Cortex of kidney (tissue), 1 donor: Measurements from ENCODE around the gene ARHGEF4.

Experiments used
- DNase-seq: peaks from one replicate; lab custom pipeline; 2025; lab: John Stamatoyannopoulos, UW

The ARHGEF4 gene

DNA sequence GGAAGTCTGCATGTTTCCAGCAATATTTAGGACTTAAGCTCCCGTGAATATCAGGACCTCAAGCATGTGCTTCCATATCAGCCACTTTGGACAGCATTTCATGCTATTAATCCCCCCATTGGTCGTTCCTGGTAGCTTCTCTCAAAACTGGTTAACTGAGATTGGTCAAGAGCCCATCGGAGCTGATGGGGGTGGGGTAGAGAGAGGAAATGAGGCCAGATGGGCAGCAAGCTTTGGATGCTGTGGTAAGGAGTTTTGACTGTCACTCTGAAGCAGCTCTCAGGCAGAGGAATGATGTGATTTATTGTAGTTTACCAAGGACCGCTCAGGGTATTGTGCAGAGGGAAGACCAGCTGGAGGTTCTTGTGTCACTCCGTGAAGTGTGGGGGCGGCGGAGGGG is 174.8 kb downstream of the ARHGEF4 start:
- no peak for DNase-seq

DNA sequence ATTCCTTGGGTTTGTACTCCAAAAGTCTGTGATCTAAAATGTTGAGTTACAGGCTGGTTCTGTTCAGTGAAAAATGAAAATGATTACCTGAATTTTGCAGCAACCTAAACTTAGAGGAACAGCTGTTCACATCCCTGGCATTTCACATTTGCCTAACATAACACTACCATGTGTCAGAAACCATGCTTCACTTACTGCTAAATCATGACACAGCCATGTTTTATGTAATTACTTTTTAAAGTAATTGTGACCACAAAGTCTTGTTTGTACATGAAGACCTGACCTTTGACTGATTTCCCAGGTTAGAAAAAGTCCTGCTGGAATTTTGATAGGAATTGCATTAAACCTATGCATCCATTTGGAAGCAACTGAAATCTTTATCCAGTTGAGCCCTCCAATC is 177.4 kb downstream of the ARHGEF4 start:
- no peak for DNase-seq

DNA sequence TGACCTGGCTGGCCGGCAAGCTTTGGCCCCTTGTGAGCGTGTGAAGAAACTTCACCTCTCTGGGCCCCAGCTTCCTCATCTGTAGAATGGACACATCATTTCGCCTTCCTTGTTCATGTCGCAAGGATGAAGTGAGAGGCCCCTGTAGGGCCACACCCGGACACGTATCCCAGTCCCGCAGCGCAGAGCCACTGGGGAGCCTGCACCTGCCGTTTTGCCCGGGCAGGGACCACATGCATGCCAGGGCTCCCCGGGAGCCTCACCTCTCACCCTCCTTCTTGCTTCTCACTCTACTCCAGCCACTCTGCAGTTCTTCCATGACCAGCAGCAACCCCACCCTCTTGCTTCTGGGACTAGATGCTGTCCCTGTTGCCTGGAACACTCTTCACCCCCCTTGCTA is 179.1 kb downstream of the ARHGEF4 start:
- DNase-seq, result no peak

DNA sequence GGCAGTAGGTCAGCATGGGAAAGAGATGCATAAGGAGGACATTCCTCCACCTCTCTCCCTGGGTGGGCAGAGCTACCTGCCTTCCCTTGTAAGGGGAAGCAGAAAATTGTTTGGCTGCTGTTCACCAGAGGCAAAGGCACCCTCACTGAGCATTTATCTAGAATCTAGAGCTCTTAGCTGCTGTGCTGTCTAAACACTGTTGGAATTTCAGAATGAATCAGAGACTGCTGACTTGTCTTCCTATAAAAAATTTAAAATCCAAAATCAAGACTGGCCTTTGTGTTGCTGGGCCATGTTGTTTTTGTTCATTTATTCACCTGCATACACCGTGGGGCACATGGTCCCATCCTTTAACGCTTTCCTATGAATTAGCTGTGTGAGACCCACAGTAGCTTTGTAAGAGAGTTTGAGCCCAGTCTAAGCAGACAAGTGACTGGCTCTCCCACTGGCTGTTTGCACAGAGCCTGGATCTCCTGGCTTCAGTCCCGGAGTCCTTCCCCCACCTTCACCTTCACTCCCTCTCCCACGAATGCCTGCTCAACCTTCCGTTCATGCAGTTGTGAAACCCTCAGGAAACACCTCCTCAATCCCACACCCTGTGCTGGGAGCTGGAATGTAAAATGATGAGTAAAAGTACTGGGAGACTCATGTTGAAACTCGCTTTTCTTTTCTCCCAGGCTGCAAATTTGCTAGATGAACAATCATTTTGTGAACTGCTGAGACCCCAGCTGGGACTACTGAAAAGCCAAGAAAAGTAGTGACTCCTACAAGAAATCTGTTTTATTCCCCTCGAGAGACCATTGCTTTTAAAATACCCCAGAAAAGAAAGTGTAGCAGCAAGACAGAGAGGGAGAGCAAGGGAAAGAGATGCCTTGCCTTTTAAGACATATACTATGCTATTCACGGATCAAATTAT is 180.4 kb downstream of the ARHGEF4 start:
- no peak for DNase-seq

DNA sequence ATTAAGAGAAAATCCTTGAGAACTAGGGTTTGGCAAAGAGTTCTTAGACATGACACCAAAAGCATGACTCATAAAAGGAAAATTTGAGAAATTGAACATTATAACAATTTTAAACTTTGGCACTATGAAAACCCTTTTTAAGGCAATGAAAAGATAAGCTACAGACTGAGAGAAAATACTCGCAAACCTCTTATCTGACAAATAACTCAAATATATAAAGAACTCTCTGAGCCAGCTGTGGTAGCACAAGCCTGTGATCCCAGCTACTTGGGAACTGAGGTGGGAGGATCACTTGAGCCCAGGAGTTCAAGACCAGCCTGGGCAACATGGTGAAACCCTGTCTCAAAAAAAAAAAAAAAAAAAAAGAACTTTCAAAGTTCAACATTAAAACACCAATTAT is 186.0 kb downstream of the ARHGEF4 start:
- no peak for DNase-seq

DNA sequence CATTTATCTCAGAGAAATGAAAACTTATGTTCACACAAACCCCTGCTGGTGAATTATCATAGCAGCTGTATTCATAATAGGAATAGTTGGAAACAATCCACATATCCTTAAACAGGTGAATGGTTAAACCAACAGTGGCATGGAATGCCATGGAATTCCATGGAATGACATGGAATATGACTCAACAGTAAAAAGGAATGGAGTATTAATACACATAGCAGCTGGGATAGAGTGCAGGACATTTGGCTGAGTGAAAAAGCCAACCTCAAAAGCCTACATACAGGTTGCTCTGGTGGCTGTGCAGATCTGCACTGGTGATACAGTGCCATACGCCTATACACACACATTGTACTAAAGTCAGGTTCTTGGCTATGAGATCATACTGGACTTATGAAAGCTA is 187.0 kb downstream of the ARHGEF4 start:
- DNase-seq, result no peak

DNA sequence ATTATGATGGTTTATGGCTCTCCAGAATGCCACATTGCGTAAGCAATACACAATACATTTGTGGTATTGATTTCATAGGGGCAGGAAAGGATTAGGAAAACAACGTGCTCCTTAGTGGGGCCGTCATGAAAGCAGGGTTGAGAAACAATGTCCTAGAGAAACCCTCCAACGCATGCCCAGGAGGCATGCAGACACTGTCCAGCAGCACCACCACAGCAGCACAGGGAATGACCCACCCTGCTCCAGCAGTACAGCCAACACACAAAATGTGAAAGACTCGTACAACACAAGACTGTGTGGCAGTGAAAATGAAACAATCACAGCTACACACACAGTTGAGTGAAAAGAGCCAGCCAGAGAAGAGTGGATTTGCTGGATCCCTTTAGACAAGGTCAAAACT is 190.2 kb downstream of the ARHGEF4 start:
- DNase-seq, result no peak

DNA sequence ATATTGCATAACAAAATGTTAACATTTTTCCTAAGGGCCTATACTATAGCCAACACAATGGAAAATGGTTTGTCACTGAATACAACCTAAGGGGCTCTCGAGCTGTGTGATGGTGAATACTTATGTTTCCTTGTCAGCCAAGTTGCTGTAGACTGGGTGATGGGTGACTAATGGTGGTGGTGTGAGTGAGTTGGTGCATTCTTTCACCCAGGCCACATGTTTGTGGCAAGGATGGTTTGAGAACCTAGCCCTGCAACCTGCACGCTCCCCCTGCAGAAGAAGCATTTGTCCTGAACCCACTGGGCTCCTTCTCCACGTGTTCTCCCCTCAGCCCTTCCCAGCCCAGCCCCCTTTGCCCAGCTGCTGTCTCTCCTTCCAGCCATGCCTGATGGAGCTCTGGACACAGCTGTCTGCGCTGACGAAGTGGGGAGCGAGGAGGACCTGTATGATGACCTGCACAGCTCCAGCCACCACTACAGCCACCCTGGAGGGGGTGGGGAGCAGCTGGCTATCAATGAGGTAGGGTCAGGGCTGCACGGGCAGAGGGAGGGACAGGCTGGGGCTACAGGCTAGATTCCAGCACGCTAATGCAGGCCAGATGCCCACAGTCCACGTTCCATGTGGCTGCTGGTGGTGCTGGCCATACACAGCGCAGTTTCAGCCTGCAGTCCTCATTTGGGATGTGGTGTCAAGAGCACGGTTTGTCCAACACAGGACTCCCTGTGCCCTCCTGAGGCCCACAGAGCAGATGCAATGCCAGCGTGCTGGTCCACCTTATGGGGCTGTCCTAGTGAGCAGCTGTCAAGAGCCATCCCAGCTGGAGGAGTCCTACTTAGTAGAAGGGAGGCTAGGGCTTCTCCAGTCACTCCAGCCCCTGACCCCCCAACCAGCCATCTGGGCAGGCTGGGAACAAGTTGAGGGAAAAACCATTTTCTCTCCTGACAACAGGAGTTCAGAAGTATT is 191.1 kb downstream of the ARHGEF4 start:
- DNase-seq, result no peak

DNA sequence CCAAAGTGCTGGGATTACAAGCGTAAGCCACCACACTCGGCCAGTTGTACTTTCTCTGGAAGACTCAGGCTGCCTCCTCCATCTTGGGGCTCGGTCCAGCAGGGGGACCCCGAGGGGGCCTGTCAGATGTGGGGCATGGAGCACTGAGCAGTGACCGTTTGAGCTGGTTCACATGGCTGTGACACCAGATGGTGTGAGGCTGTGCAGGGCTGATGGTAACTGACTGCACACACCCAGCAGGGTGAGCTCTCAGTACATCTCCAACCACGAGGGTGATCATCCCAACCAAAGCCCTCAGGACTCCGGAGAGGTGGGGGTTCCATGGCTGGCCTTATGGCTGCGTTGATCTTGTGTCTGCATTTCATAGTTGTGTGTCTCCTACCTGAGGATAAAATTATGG is 193.1 kb downstream of the ARHGEF4 start:
- no peak for DNase-seq

DNA sequence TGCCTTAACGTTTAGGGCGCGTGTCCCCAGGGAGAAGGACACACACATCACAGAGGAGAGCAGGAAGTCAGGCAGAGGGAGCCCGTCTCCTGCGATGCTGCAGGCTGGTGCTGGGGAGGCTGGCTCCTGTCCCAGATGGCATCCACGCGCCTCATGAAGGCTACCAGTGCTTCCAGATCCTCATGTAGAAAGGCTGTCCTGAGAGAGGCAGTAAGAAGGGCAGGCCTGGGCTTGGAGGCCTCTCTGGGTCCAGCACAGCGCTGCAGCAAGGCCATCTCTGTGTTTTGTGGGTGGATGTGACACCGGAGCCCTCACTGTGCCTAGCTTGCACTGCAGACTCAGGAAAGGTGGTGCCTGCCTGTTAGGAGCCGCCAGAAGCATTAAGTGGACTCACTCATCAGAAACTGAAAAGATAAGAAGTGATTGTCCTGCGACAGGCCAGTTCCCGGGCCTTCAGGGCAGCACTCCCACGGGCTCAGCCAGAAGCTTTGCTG is 193.8 kb downstream of the ARHGEF4 start:
- DNase-seq, result no peak

DNA sequence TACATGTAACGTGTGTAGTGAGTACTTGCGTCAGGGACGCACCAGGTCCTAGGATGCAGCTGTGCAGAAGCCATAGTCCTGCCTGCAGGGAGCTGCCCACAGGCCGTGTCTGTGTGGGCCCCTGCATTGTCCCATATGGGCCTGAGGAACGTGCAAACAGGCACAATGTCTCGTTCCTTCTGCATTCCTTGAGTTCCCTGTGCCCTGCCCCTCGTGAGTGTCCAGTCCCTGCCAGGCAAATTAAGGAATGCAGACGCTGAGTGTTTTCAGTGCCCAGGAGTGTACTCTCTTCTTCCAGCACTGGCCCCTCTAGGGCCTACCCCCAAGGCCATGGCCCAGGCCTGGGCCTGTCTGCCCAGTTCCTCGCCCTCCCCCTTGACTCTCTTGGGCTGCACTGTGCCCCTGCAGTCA is 194.7 kb downstream of the ARHGEF4 start:
- DNase-seq, result no peak

DNA sequence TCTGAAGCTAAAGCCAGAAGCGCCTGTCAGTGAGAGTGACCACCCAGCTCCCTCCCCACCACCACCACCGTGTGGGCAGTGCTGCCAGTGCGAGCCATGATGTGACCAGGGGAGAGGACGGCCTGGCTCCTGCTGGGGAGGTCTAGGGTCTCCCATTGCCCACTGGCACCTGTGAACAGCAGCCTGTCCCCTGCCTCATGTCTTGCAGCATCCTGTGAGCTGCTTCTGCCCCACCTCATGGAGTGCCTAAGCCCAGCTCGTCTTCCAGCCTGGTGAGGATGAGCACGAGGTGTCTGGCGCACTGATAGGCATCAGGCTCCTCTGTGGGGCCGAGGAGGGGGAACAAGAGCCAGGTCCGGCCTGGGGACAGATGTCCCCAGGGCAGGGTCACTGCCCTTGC is 195.2 kb downstream of the ARHGEF4 start:
- DNase-seq, result no peak

DNA sequence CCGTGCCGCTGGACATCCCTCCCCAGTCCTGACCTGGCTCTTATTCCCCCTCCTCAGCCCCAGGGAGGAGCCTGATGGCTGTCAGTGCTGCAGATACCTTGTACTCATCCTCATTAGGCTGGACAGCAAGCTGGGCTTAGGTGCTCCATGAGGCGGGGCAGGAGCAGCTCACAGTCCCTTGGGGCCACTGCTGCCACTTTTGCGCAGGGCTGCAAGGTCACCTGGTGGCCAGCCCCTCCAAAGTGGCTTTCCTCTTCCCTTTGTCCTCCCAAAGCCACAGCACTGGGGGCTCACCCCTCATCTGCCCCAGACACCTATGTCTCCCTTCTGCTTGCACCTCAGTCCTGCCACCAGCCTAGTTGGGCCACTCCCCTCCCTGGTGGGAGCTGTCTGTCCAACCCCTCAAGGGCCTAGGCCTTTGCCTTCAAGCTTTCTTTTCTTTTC is 195.7 kb downstream of the ARHGEF4 start:
- no peak for DNase-seq

DNA sequence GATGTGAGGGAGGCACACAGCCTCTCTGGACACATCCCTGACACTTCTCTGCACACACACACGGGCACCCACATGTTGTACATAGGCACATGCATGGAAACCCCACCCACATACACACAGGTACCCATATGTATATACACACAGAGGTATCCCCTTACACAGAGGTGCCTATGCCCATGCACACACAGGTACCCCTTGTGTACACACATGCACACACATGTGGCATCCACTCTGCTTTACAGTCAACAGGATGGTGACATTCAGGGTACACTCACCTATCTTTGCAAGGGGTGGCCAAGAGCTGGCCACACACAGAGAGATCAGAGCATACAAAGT is 197.0 kb downstream of the ARHGEF4 start:
- no peak for DNase-seq

DNA sequence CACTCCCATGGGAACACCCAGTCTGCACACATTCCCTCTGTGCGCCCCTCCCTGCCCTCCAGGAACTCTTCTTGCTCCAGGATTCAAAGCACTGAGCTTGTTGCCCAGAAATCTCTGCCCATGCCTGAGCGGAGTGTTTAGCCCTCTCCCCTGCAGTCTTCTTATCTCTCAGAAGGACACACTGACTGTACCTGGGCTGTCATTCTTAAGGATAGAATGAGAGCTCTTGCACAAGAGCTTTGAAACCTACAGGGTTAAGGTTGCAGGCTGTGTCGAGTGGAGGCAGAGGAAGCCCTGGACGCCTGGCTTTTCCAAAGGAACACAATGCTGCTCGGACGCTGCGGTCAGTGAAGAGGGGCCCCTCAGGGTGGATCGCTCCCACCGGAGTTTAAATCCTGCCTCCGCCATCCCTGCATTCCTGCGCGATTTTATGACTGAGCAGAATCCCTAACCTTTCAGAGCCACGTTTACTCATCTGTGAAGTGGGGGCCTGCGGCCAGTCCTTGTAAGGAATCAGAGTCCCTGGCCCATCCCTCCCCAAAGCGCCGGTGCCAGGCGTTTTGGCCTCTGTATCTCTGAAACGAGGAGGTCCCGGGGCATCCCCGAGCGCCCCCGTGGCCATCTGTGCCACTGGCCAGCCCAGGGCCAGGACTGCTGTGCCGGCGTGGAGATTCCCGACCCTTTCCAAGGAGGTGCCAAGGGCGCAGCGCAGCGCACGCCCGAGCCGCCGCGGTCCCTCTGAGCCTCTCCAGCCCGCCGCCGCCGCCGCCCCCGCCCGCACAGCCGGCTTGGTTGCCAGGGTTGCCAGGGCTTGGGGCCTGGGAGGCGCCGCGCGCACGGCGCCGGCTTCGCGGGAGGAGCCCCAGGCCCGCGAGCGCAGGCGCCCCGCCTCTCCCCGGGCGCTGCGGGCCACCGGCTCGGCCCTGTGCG is 197.7 kb downstream of the ARHGEF4 start:
- no peak for DNase-seq

DNA sequence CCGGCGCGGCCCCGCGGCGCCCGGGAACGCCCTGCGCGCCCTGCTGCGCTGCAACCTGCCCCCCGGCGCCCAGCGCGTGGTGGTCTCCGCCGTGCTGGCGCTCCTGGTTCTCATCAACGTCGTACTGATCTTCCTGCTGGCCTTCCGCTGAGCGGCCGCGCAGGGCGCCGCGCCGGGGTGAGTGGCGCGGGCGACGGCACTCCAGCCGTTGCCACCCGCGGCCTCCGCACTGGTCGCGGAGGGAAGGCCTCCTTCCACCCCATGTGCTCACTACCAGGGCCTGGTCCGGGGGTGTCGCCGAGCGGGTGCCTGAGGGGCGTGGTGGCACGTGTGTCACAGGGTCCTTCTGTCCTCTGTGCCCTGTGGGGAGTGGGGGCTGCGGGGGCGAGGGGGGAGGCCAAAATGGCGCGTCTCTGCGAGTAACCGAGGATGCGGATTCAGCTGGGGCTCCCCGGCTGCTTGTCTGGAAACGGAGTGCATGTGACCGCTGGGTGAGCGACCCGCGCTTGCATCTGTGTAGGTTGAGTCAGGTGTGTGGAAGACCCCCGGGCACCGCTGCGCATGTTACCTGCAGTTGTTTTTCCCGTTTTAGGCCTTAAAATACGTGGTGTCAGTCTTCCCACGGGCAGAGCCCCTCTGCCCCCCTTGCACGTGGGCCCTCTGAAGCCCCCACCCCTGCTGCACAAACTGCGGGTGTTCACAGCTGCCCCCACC is 198.6 kb downstream of the ARHGEF4 start:
- no peak for DNase-seq

DNA sequence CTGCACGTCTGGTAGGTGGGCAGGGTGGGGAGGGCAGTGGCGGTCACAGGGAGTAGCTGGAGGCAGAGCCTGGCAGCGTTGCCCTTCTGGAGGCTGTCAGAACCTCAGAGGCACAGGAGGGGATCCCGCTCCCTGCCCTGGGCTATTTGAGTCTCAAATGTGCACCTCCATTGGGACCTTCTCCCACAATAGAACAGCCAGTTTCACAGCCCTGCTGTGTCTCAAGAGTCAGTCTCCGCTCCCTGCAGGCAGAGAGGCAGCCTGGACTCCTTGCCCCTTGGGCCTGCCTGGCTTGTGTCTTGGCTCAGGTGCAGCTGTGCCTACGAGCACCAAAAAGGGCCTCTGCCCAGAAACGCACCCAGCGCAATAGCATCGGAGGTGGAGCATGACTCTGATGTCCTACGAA is 199.1 kb downstream of the ARHGEF4 start:
- DNase-seq, result no peak

DNA sequence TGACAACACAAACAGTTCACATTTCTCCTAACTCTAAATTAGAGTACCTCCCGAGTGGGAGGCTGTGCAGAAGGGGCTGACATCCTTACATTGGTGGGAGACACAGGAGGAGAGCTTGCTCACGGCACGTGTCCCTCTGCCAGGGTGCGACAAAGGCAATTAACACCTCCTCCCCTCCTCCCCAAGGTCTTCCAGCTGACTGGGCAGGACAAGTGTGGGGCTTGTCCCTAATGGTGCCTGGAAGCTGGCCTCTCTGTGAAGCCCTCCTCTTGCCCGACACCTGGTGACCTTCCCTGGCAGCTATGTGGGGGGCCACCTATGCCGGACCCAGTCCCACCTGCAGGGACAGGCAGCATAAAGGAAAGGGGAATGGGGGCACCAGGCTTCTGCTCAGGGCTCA is 199.6 kb downstream of the ARHGEF4 start:
- no peak for DNase-seq

DNA sequence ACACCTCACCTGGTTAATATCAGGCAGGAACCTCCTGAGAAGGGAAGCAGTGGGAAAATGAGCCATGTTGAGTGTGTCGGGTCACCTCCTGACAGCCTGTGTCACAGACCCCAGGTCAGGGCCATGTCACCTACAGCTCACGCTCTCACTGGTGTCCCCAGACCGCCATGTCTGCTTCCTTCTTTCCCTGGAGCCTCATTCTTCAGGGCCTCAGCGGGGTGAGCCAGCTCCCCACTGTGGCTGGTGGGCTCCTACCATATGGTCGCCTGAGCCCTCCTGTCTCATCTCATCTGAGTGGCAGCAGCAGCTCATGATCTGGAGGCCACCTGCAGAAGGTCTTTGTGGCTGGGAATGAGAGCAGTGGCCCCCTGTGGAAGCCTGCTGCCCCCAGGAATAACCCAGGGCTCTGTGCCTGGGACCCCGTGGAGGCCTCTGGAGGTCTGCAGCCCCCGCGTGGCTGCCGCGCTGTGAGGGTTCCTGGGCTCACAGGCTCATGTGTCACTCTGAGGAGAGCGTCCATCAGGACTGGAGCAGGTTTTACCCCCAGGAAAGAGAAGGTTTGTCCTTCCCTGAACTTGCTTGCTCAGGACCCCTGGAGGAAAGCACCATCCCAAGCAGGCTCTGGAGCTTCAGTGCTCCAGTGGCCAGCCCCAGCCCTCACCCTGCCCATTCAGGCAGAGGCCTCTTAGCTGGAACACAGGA is 200.1 kb downstream of the ARHGEF4 start:
- DNase-seq, result no peak
